ENCODE data around the gene RTCB. TPM values are rescaled to one million over a fixed set of nuclear protein-coding genes. Genes with fewer than 3 reads are reported as not detected.

The RTCB gene
- total RNA-seq, 4 donors from 2014 or later, result 53.7 to 76.4 (median 56.6) TPM

DNA sequence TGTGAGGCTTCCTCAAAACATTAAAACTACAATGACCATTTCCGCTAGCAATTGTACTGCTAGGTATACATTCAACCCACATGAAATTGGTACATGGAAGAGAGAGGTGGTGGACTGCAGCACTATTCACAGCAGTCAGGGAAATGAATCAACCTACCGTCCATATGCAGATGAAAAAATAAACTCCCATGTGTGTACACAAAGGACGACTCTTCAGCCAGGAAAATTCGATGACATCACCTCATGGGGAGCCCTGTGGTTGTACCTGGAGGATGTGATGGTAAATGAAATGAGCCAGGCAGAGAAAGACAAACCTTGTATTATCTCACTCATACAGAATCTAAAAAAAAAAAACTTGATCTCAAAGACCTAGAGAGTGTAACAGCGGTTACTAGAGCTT, 31.1 kb downstream of the RTCB start:
- TF ChIP-seq POLR2A (IDR thresholded peaks at IDR 0.05), result no peak
- TF ChIP-seq, protein P1, sequence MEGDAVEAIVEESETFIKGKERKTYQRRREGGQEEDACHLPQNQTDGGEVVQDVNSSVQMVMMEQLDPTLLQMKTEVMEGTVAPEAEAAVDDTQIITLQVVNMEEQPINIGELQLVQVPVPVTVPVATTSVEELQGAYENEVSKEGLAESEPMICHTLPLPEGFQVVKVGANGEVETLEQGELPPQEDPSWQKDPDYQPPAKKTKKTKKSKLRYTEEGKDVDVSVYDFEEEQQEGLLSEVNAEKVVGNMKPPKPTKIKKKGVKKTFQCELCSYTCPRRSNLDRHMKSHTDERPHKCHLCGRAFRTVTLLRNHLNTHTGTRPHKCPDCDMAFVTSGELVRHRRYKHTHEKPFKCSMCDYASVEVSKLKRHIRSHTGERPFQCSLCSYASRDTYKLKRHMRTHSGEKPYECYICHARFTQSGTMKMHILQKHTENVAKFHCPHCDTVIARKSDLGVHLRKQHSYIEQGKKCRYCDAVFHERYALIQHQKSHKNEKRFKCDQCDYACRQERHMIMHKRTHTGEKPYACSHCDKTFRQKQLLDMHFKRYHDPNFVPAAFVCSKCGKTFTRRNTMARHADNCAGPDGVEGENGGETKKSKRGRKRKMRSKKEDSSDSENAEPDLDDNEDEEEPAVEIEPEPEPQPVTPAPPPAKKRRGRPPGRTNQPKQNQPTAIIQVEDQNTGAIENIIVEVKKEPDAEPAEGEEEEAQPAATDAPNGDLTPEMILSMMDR (IDR thresholded peaks at IDR 0.05 in 4 of 5, conservative IDR thresholded peaks at IDR 0.05 in 1 of 5), result no peak

DNA sequence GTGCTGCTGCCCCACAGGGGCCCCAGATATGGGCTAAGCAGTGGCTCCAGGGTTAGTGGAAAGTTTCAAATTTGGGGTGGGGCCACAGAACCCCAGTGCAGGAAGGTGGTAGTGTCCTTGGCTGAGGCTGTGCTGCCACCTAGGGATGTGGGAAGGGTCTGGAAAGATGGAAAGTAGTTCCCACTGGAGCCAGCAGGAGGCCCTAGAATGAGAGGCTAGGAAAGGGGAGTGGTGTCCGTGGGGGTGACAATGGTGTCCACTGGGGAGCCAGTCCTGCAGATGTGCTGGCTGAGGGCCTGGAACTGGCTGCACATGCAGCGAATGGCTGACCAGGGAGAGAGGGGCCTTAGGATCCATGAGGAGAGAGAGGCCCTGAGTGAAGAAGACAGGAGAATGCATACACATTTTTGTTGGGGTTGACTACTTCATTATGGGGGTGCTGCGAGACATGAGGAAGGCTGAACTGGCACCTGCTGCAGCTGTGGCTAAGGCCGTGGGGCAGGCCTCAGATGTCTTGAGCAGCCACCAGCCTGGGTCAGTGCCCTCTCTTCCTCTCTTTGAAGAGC, 33.3 kb downstream of the RTCB start:
- no peak overlapping the region for H3K27ac ChIP-seq
- DNase-seq (no peak), ATAC-seq (no peak)
- no peaks in the 10 kb centered on the region for H3K9me3 ChIP-seq
- H3K4me1 ChIP-seq, result no peaks in the 10 kb centered on the region
- no peaks in the 10 kb centered on the region for H3K27me3 ChIP-seq
- TF ChIP-seq POLR2A (IDR thresholded peaks at IDR 0.05), result no peak
- TF ChIP-seq, protein P1 (IDR thresholded peaks at IDR 0.05 in 4 of 5, conservative IDR thresholded peaks at IDR 0.05 in 1 of 5), result peak in 1 of 5 experiments; percentile 29
- no peak overlapping the region for H3K4me3 ChIP-seq
- no peaks in the 10 kb centered on the region for H3K36me3 ChIP-seq
- intact Hi-C loops (cut with DNase I; ENCODE audit: low total_unique reads), result no loop called here
- in situ Hi-C loops (cut with MboI; ENCODE audit: low sequenced_read_pairs in 4 of 4), result no loop called here

More for the DNA sequence above, 31.1 kb downstream of the RTCB start:
- H3K27ac ChIP-seq, result no peak overlapping the region
- H3K4me3 ChIP-seq, result no peak overlapping the region
- intact Hi-C loops (cut with DNase I; ENCODE audit: low total_unique reads) (no loop called here), in situ Hi-C loops (cut with MboI; ENCODE audit: low sequenced_read_pairs in 4 of 4) (no loop called here)
- H3K27me3 ChIP-seq, result no peaks in the 10 kb centered on the region
- H3K4me1 ChIP-seq, result no peaks in the 10 kb centered on the region
- H3K9me3 ChIP-seq, result no peaks in the 10 kb centered on the region
- no peaks in the 10 kb centered on the region for H3K36me3 ChIP-seq
- DNase-seq (no peak), ATAC-seq (no peak)

DNA sequence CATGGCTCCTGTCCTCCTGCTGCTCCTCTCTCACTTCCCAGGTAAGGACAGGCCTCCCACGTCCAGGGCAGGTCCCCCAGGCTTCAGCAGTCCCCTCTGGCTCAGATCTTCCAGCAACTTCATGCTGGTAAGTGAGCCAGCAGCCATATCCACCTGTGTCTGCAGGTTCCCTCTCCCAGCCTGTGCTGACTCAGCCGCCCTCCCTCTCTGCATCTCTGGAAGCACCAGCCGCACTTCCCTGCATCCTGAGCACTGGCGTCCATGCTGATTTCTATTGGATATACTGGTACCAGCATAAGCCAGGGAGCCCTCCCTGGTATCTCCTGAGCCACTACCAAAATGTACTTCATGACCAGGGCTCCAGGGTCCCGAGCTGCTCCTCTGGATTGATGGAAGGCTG, 35.4 kb downstream of the RTCB start:
- H3K4me3 ChIP-seq, result no peak overlapping the region
- intact Hi-C loops (cut with DNase I; ENCODE audit: low total_unique reads) (no loop called here), in situ Hi-C loops (cut with MboI; ENCODE audit: low sequenced_read_pairs in 4 of 4) (no loop called here)
- no peaks in the 10 kb centered on the region for H3K9me3 ChIP-seq
- no peaks in the 10 kb centered on the region for H3K4me1 ChIP-seq
- H3K36me3 ChIP-seq, result no peaks in the 10 kb centered on the region
- DNase-seq, result no peak
- no peaks in the 10 kb centered on the region for H3K27me3 ChIP-seq
- no peak overlapping the region for H3K27ac ChIP-seq
- TF ChIP-seq, protein P1 (IDR thresholded peaks at IDR 0.05 in 4 of 5, conservative IDR thresholded peaks at IDR 0.05 in 1 of 5), result no peak
- TF ChIP-seq POLR2A (IDR thresholded peaks at IDR 0.05), result no peak
- ATAC-seq, result no peak

DNA sequence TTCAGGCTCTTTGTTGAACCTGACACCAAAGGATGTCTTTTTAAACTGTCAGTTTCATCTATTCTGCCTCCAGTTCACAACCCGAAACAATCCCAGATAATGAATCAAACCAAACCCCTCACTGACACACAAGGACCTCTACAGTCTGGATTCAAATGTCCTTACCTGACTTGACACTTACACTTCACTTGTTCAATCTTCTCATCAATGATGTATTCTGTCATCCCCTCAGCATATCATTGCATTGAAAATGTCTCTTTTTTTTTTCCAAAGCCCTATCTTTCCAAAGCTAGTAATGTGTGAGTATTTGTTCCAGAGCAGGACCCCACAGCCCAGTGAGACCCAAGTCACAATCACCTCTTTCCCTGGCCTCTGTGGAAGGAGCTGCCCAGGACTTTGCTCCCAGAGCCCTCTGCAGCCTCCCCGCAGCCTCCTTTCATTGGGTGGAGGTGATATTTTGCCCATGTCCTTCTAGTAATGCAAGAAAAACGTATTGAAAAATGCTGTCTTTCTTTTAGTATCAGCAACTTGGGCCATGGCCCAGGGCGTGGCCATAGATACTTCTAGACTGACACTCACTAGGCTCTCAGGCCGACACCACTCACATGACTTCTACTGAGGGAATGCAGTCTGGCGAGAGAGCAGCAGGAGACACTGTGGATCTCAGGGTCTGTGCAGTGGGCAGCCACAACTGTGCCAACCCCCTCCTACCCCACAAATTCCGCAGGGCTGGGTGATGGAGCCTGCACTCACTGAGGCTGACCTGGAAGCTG, 36.2 kb downstream of the RTCB start:
- Histone ChIP-seq H3K4me1 (no peaks in the 10 kb centered on the region), H3K9me3 (no peaks in the 10 kb centered on the region), H3K36me3 (no peaks in the 10 kb centered on the region), H3K27me3 (no peaks in the 10 kb centered on the region), H3K4me3 (no peak overlapping the region), H3K27ac (no peak overlapping the region)
- ATAC-seq (no peak), DNase-seq (no peak)
- TF ChIP-seq, protein P1 (IDR thresholded peaks at IDR 0.05 in 4 of 5, conservative IDR thresholded peaks at IDR 0.05 in 1 of 5), result no peak
- TF ChIP-seq POLR2A (IDR thresholded peaks at IDR 0.05), result no peak
- intact Hi-C loops (cut with DNase I; ENCODE audit: low total_unique reads) (no loop called here), in situ Hi-C loops (cut with MboI; ENCODE audit: low sequenced_read_pairs in 4 of 4) (no loop called here)
